Liver (tissue), 9 donors: Measurements from ENCODE around the gene OR5J2. TPM values are rescaled to one million over a fixed set of nuclear protein-coding genes. Genes with fewer than 3 reads are reported as not detected.
"Not testable (repeated sequence)": the region's sequence is repeated elsewhere in the genome, so short reads cannot be mapped to it uniquely, and the experiment has no call there.

Source experiments
- DNase-seq: peaks from one replicate; pipeline ENCODE4 v3.0.0-alpha.2; 2017; ENCODE audit warnings: low spot score
- H3K27ac ChIP-seq, 2 donors: one replicate each; pipeline ENCODE4 v1.7.0; 2013; ENCODE audit warnings: inconsistent platforms in 2 of 2, low read length in 2 of 2, control low read depth in 1 of 2, low read depth in 1 of 2, mild to moderate bottlenecking in 1 of 2
- H3K27me3 ChIP-seq, 4 donors: one replicate each; pipeline versions ENCODE4 v1.6.1 to v1.7.0; 2013; ENCODE audit warnings: low read length in 3 of 4, inconsistent platforms in 1 of 4, mild to moderate bottlenecking in 1 of 4, moderate library complexity in 1 of 4; ENCODE audit not compliant: control insufficient read depth in 4 of 4, insufficient read depth in 4 of 4
- H3K36me3 ChIP-seq, 4 donors: one replicate each; pipeline versions ENCODE4 v1.6.1 to v1.7.0; 2013; ENCODE audit warnings: low read length in 3 of 4, mild to moderate bottlenecking in 3 of 4, low read depth in 1 of 4, moderate library complexity in 1 of 4; ENCODE audit not compliant: control insufficient read depth in 4 of 4, insufficient read depth in 3 of 4
- H3K4me1 ChIP-seq, 4 donors: one replicate each; pipeline versions ENCODE4 v1.6.1 to v1.7.0; 2013; ENCODE audit warnings: low read length in 3 of 4, mild to moderate bottlenecking in 3 of 4, moderate library complexity in 1 of 4; ENCODE audit not compliant: control insufficient read depth in 4 of 4, insufficient read depth in 4 of 4
- H3K4me3 ChIP-seq, 3 donors: one replicate each; pipeline versions ENCODE4 v1.6.1 to v1.7.0; 2013; ENCODE audit warnings: low read length in 3 of 3, control low read depth in 1 of 3, low read depth in 1 of 3, mild to moderate bottlenecking in 1 of 3
- H3K9ac ChIP-seq, 2 donors: one replicate each; pipeline ENCODE4 v1.7.0; 2013; ENCODE audit warnings: low read length in 2 of 2, mild to moderate bottlenecking in 2 of 2, moderate library complexity in 2 of 2, control low read depth in 1 of 2, low read depth in 1 of 2
- H3K9me3 ChIP-seq, 4 donors: one replicate each; pipeline versions ENCODE4 v1.6.1 to v1.7.0; 2013; ENCODE audit warnings: low read length in 3 of 4; ENCODE audit not compliant: control insufficient read depth in 4 of 4
- WGBS: extraction: QIAGEN DNeasy Blood & Tissue Kit; methylation state at CpG from one replicate; pipeline ENCODE4 v1.1.7; 2013; 5-methylcytosine and 5-hydroxymethylcytosine counted together
- polyA plus RNA-seq, 2 donors: library from polyadenylated mRNA; stranded (reverse) in 1 of 2; unstranded in 1 of 2; fragments of 200-250 nt in 1 of 2; fragments of >200 nt in 1 of 2; fragmentation: Nextera tagmentation in 1 of 2; extraction: Ambion mirVana in 1 of 2; gene quantifications; one replicate each; pipeline versions ENCODE4 v1.2.1 to v1.2.3, GENCODE V29; 2013 to 2015
- total RNA-seq, 2 donors: library from RNA; depleted of rRNA; stranded (reverse); fragments of >200 nt; gene quantifications; one replicate each; pipeline ENCODE4 v1.2.3, GENCODE V29; 2014
- donor health status: healthy.
- donor health status: healthy.
- donor health status: healthy.
- donor health status: healthy.
- donor health status: healthy.

OR5J2 gene
- total and polyA plus RNA-seq, 4 donors, result not detected

DNA sequence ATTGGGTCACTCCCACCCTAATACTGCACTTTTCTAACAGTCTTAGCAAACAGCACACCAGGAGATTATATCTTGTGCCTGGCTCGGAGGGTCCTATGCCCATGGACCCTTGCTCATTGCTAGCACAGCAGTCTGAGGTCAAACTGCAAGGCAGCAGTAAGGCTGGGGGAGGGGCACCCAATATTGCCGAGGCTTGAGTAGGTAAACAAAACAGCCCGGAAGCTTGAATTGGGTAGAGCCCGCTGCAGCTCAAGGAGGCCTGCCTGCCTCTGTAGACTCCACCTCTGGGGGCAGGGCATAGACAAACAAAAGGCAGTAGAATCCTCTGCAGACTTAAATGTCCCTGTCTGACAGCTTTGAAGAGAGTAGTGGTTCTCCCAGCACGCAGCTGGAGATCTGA, 43.3 kb downstream of the OR5J2 start:
- 73% methylated on average over 5 of the region's 5 CpGs for WGBS
- H3K9me3 ChIP-seq, H3K9ac ChIP-seq, H3K4me3 ChIP-seq, H3K27me3 ChIP-seq, DNase-seq, H3K36me3 ChIP-seq, H3K4me1 ChIP-seq, H3K27ac ChIP-seq: not testable (repeated sequence)

Other genes with a start within 250 kb of the OR5J2 start
- gene OR5I1, start 240.2 kb upstream of the OR5J2 start, total RNA-seq, result not detected
- not detected for gene OR5I1, start 240.2 kb upstream of the OR5J2 start, polyA plus RNA-seq
- gene OR10AG1, start 206.7 kb upstream of the OR5J2 start, total RNA-seq, result not detected
- not detected for gene OR10AG1, start 206.7 kb upstream of the OR5J2 start, polyA plus RNA-seq
- not detected for gene OR5F1, start 182.0 kb upstream of the OR5J2 start, total RNA-seq
- gene OR5F1, start 182.0 kb upstream of the OR5J2 start, polyA plus RNA-seq, result not detected
- gene OR5AS1, start 149.0 kb upstream of the OR5J2 start, total RNA-seq, result not detected
- gene OR5AS1, start 149.0 kb upstream of the OR5J2 start, polyA plus RNA-seq, result not detected
- gene OR8I2, start 83.3 kb upstream of the OR5J2 start, total RNA-seq, result not detected
- gene OR8I2, start 83.3 kb upstream of the OR5J2 start, polyA plus RNA-seq, result not detected
- gene OR8H2, start 72.9 kb upstream of the OR5J2 start, total RNA-seq, result not detected
- not detected for gene OR8H2, start 72.9 kb upstream of the OR5J2 start, polyA plus RNA-seq
- gene OR8H3, start 54.2 kb upstream of the OR5J2 start, total RNA-seq, result not detected
- gene OR8H3, start 54.2 kb upstream of the OR5J2 start, polyA plus RNA-seq, result not detected
- gene OR8J3, start 36.4 kb upstream of the OR5J2 start, total RNA-seq, result not detected
- gene OR8J3, start 36.4 kb upstream of the OR5J2 start, polyA plus RNA-seq, result not detected
- not detected for gene OR8K5, start 16.3 kb upstream of the OR5J2 start, total RNA-seq
- gene OR8K5, start 16.3 kb upstream of the OR5J2 start, polyA plus RNA-seq, result not detected
- not detected for gene OR5T2, start 57.6 kb downstream of the OR5J2 start, total RNA-seq
- not detected for gene OR5T2, start 57.6 kb downstream of the OR5J2 start, polyA plus RNA-seq
- not detected for gene OR5T3, start 75.6 kb downstream of the OR5J2 start, total RNA-seq
- not detected for gene OR5T3, start 75.6 kb downstream of the OR5J2 start, polyA plus RNA-seq
- not detected for gene OR5T1, start 97.5 kb downstream of the OR5J2 start, total RNA-seq
- not detected for gene OR5T1, start 97.5 kb downstream of the OR5J2 start, polyA plus RNA-seq
- not detected for gene OR8H1, start 115.6 kb downstream of the OR5J2 start, total RNA-seq
- gene OR8H1, start 115.6 kb downstream of the OR5J2 start, polyA plus RNA-seq, result not detected
- gene OR8K3, start 138.5 kb downstream of the OR5J2 start, total RNA-seq, result not detected
- not detected for gene OR8K3, start 138.5 kb downstream of the OR5J2 start, polyA plus RNA-seq
- not detected for gene OR8K1, start 169.4 kb downstream of the OR5J2 start, total RNA-seq
- not detected for gene OR8K1, start 169.4 kb downstream of the OR5J2 start, polyA plus RNA-seq
- not detected for gene OR8J1, start 177.7 kb downstream of the OR5J2 start, total RNA-seq
- not detected for gene OR8J1, start 177.7 kb downstream of the OR5J2 start, polyA plus RNA-seq
- not detected for gene OR8U1, start 199.0 kb downstream of the OR5J2 start, total RNA-seq
- not detected for gene OR8U1, start 199.0 kb downstream of the OR5J2 start, polyA plus RNA-seq
- not detected for gene OR5AL1, start 236.1 kb downstream of the OR5J2 start, total RNA-seq
- not detected for gene OR5AL1, start 236.1 kb downstream of the OR5J2 start, polyA plus RNA-seq